Choroid plexus epithelial cell (primary cell): ENCODE data around the gene PIP4K2A.
"Not testable (repeated sequence)": the region's sequence is repeated elsewhere in the genome, so short reads cannot be mapped to it uniquely, and the experiment has no call there.

ENCODE experiments used
- DNase-seq: peaks from one replicate; pipeline ENCODE4 v3.0.0-alpha.2; 2010; ENCODE audit warnings: low read depth
- H3K4me3 ChIP-seq: 2 replicates; pipeline ENCODE4 v1.5.1; 2011; ENCODE audit warnings: low read depth, mild to moderate bottlenecking, control low read depth, low read length, moderate library complexity
- CTCF ChIP-seq: conservative IDR thresholded peaks from 2 replicates; pipeline ENCODE4 v1.5.1; 2011; ENCODE audit warnings: low read depth, mild to moderate bottlenecking, control low read depth, inconsistent platforms, low read length, moderate library complexity

The PIP4K2A gene

DNA sequence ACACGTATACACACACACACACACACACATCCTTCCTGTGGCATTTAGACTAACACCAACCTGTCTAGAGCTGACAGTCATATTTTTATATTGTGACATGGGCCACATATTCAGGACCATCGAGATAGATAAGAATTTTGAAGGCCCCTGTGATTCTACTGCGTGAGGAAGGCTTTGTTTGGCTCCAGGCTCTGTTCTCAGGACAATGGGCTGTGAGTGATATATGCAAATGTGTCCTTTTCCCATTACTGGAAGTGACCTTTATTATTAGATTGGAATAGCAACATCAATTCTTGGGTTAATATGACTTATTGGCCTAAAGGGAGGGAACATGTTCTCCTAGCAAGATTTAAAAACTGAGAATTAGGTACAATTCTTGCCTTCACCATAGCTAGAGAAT, 213.0 kb downstream of the PIP4K2A start:
- H3K4me3 ChIP-seq: no peak overlapping the region
- no peak for TF ChIP-seq CTCF
- DNase-seq: no peak

DNA sequence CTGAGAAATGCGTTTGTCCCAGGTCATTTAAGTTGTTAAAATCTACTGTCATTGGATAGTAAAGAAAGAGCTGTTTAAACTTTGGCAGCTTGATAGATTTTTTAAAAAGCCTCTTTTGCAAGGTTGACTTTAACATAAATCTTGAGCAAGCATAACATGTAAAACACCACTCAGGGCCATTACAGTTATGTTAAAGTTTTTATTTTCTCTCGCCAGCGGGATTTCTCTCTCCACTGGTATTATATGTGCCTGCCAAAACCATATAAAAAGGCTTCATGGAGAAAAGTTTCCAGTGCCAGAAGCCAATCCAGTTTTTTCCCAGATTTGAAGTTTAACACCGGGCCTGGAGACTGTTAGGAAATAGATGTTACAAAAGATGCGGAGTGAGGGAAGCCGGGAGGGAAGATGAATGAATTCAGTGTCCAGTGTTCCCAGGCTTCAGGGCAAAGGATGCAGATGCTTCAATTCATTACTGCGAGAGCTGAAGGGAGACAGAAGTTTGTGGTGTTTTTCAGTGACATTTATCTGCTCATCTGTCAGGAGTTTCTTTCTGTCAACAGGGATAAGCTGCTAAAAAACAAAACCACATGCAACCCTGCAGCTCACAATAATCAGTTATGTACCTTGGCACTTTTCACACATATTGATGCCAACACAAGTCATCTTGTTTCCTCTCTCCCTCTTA, 213.6 kb downstream of the PIP4K2A start:
- TF ChIP-seq CTCF: no peak
- DNase-seq: no peak
- no peak overlapping the region for H3K4me3 ChIP-seq

GRCh38 chr10:22499973-22500372, 214.4 kb downstream of the PIP4K2A start:
- not testable (repeated sequence) for H3K4me3 ChIP-seq, DNase-seq

GRCh38 chr10:22495396-22495795, 219.0 kb downstream of the PIP4K2A start:
- TF ChIP-seq CTCF: no peak
- DNase-seq: no peak

DNA sequence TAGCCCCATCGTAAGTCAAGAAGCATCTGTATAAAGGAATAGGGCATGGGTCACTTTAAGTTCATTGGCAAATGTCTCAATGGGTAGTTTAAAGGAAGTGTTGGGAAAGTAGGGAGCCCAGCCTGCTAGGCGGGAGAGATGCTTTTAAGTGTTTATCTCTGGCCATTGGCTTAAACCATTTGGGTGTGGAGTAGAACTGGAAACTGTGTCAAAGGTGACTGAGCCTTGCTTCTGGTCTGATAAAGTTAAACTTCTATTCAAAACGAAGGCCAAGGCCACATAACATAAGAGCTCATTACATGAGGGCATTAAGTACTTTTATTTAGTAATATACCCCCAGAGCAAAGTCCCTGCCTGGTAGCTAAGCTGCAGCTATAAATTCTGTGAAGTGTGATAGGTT, 220.4 kb downstream of the PIP4K2A start:
- no peak overlapping the region for H3K4me3 ChIP-seq
- no peak for TF ChIP-seq CTCF
- no peak for DNase-seq

More at GRCh38 chr10:22495396-22495795, 219.0 kb downstream of the PIP4K2A start:
- H3K4me3 ChIP-seq: no peak overlapping the region

DNA sequence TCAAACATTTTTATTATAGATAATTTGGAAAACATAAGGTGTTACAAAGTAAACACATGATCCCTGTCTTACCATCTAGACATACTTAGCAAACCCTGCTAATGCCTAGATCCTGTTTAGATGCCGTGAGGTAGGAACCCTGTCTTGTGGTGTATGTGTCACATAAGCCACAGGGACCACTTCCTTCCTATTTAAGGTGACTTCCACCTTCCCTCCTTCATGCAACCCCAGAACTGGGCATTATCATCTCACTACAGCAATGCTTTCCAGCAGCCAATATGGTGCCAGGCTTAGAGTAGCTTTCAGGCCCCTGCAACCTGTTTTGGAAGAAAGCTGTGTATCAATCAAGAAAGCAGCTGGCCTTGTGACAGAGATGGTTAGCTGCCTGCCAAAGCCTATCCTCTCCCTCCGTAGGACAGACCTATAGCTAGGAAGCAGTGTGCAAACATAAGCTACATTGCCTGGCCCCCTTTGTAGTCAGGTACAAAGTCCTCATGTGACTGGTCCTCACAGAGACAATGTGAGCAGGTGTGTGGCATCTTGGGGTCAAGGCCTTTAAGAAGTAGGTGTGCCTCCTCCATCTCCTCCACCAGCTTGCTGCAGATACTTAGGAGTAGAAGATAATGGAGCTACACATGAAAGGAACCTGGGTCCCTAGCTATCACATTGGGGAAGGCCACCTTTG, 222.3 kb downstream of the PIP4K2A start:
- no peak for TF ChIP-seq CTCF
- no peak for DNase-seq
- no peak overlapping the region for H3K4me3 ChIP-seq

- DNase-seq: no peak
- no peak overlapping the region for H3K4me3 ChIP-seq
- TF ChIP-seq CTCF: no peak
Measured at GRCh38 chr10:22491480-22491879, 222.9 kb downstream of the PIP4K2A start.
